Measurements from ENCODE around the gene ZBTB44.

Gene ZBTB44

DNA sequence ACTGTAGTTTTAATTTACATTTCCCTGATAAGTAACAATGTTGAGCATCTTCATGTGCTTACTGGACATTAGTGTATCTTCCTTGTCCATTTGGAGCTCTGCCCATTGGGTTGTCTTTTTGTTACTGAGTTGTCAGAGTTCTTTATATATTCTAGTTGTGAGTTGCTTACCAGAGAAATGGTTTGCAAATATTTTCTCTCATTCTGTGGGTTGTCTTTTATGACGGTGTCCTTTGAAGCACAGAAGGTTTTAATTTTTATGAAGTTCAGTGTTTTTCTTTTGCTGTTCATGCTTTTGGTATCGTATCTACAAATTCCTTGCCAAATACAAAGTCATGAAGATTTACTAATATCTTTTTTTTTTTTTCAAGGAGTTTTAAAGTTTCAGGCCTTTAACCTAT is 42.4 kb downstream of the ZBTB44 start:
- H3K4me3 ChIP-seq (ENCODE audit: low read depth, low read length): no peak overlapping the region
- no peak overlapping the region for H3K27ac ChIP-seq
- H3K9me3 ChIP-seq (ENCODE audit: control insufficient read depth, low read length): no peaks in the 10 kb centered on the region
- H3K4me1 ChIP-seq: no peaks in the 10 kb centered on the region
- TF ChIP-seq, protein P1, sequence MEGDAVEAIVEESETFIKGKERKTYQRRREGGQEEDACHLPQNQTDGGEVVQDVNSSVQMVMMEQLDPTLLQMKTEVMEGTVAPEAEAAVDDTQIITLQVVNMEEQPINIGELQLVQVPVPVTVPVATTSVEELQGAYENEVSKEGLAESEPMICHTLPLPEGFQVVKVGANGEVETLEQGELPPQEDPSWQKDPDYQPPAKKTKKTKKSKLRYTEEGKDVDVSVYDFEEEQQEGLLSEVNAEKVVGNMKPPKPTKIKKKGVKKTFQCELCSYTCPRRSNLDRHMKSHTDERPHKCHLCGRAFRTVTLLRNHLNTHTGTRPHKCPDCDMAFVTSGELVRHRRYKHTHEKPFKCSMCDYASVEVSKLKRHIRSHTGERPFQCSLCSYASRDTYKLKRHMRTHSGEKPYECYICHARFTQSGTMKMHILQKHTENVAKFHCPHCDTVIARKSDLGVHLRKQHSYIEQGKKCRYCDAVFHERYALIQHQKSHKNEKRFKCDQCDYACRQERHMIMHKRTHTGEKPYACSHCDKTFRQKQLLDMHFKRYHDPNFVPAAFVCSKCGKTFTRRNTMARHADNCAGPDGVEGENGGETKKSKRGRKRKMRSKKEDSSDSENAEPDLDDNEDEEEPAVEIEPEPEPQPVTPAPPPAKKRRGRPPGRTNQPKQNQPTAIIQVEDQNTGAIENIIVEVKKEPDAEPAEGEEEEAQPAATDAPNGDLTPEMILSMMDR (IDR thresholded peaks at IDR 0.05): no peak
- H3K4me2 ChIP-seq (ENCODE audit: low read length): no peak overlapping the region
- H3K79me2 ChIP-seq: no peaks in the 10 kb centered on the region
- H3K9ac ChIP-seq: no peak overlapping the region
- H2AFZ ChIP-seq: no peak overlapping the region
- H3K27me3 ChIP-seq (ENCODE audit: control insufficient read depth, insufficient read depth, low read length): no peaks in the 10 kb centered on the region
- no peaks in the 10 kb centered on the region for H3K36me3 ChIP-seq (ENCODE audit: control insufficient read depth, insufficient read depth, low read length)

DNA sequence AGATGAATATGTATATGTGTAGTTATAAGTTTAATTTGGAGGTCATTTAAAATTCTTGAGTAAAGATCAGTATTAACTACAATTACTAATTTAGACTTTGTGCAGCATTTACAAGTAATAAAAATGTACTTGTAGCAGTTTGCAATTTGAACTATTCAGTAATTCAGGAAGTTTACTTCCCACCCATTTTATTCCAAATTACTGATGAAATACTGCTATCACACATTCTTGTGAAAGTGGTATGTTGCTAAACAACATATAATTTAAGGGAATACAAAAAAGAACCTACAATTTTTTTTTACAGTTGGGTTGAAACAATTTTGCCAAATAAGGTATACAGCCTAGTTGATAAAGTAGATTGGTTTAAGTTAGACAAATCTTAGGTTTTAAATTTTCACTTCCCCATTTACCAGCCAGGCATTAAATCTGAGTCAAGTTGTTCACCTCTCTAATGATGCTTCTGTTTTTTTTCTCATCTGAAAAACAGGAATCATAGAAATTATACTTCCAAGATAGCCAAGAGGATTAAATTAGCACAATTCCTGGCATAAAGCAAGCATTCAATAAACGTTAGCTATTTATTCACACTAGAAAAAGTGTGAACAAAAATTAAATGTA is 45.3 kb downstream of the ZBTB44 start:
- Histone ChIP-seq H3K79me2 (peaks cover 2% of the 10 kb centered on the region), H3K4me3 (ENCODE audit: low read depth, low read length) (no peak overlapping the region), H3K27ac (no peak overlapping the region), H3K4me1 (no peaks in the 10 kb centered on the region), H2AFZ (no peak overlapping the region), H3K9me3 (ENCODE audit: control insufficient read depth, low read length) (no peaks in the 10 kb centered on the region), H3K36me3 (ENCODE audit: control insufficient read depth, insufficient read depth, low read length) (no peaks in the 10 kb centered on the region), H3K9ac (no peak overlapping the region), H3K27me3 (ENCODE audit: control insufficient read depth, insufficient read depth, low read length) (no peaks in the 10 kb centered on the region), H3K4me2 (ENCODE audit: low read length) (no peak overlapping the region)
- TF ChIP-seq, protein P1 (IDR thresholded peaks at IDR 0.05): no peak

DNA sequence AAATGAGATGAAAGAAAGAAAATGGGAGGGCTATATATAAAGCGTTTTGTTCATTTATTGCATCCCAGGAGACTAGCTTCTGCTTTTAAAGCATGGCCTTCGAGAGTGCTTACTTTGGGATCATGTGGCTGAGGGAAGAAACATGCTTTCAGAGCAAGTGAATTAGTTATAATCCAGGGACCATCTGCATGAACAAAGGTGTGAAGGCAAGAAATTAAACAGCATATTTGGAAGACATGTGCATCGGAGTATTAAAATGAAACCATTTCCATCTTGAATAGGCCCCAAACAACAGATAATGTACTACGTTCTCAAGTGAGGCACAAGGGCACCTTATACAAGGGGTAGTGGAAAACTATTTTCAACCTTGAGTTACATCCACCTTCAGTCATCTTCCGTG is 51.4 kb downstream of the ZBTB44 start:
- no peaks in the 10 kb centered on the region for H3K4me1 ChIP-seq
- no peak overlapping the region for H2AFZ ChIP-seq
- no peaks in the 10 kb centered on the region for H3K27me3 ChIP-seq (ENCODE audit: control insufficient read depth, insufficient read depth, low read length)
- peaks cover 4% of the 10 kb centered on the region for H3K79me2 ChIP-seq
- no peaks in the 10 kb centered on the region for H3K9me3 ChIP-seq (ENCODE audit: control insufficient read depth, low read length)
- H3K9ac ChIP-seq: no peak overlapping the region
- no peaks in the 10 kb centered on the region for H3K36me3 ChIP-seq (ENCODE audit: control insufficient read depth, insufficient read depth, low read length)
- H3K4me3 ChIP-seq (ENCODE audit: low read depth, low read length): no peak overlapping the region
- H3K4me2 ChIP-seq (ENCODE audit: low read length): no peak overlapping the region
- no peak overlapping the region for H3K27ac ChIP-seq
- TF ChIP-seq, protein P1 (IDR thresholded peaks at IDR 0.05): no peak

DNA sequence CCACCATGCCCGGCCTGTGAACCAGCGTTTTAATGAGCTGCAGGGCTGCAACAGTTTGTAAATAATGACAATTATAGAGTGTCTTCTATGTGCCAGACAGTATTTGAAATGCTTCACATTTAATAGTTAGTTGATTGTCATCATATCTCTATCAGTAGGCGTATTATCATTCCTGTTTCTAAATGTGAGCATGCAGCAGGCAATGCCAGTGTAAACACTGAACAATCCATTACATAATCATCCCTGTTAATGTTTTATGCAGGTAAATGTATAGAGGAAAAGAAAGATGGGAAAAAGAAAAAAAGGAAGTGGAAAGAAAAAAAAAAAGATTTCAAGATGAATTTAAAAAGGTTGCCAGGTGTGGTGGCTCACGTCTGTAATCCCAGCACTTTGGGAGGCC is 52.3 kb downstream of the ZBTB44 start:
- Histone ChIP-seq H3K79me2 (peaks cover 5% of the 10 kb centered on the region), H3K27ac (no peak overlapping the region), H2AFZ (no peak overlapping the region), H3K36me3 (ENCODE audit: control insufficient read depth, insufficient read depth, low read length) (no peaks in the 10 kb centered on the region), H3K9me3 (ENCODE audit: control insufficient read depth, low read length) (no peaks in the 10 kb centered on the region), H3K4me2 (ENCODE audit: low read length) (no peak overlapping the region), H3K9ac (no peak overlapping the region), H3K4me3 (ENCODE audit: low read depth, low read length) (no peak overlapping the region), H3K4me1 (no peaks in the 10 kb centered on the region), H3K27me3 (ENCODE audit: control insufficient read depth, insufficient read depth, low read length) (no peaks in the 10 kb centered on the region)
- TF ChIP-seq, protein P1 (IDR thresholded peaks at IDR 0.05): no peak

DNA sequence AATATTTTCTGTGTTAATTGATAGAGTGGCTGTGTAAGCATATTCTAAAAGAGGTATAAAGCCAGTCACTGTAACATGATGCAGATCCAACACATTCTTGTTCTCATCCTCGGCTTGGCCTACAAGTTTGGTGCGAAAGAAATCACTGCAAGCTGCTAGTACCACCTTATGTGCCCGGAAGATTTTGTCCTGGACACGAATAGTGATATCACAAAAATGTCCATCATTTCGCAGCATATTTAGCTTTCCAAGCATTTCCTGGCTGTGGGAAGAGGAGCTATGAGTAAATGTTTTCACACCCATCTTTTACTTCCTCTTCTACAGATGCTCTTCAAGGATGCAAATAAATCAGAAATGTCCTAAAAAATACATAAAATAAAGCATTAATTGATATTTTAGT is 53.1 kb downstream of the ZBTB44 start:
- peaks cover 5% of the 10 kb centered on the region for H3K79me2 ChIP-seq
- H2AFZ ChIP-seq: no peak overlapping the region
- H3K9ac ChIP-seq: no peak overlapping the region
- no peak overlapping the region for H3K27ac ChIP-seq
- H3K27me3 ChIP-seq (ENCODE audit: control insufficient read depth, insufficient read depth, low read length): no peaks in the 10 kb centered on the region
- no peaks in the 10 kb centered on the region for H3K4me1 ChIP-seq
- H3K4me3 ChIP-seq (ENCODE audit: low read depth, low read length): no peak overlapping the region
- TF ChIP-seq, protein P1 (IDR thresholded peaks at IDR 0.05): no peak
- no peaks in the 10 kb centered on the region for H3K9me3 ChIP-seq (ENCODE audit: control insufficient read depth, low read length)
- no peak overlapping the region for H3K4me2 ChIP-seq (ENCODE audit: low read length)
- no peaks in the 10 kb centered on the region for H3K36me3 ChIP-seq (ENCODE audit: control insufficient read depth, insufficient read depth, low read length)
